Measurements from ENCODE around the gene MARK2. TPM values are rescaled to one million over a fixed set of nuclear protein-coding genes. Genes with fewer than 3 reads are reported as not detected.

MARK2 gene
- total and polyA plus RNA-seq, 2 of the 8 experiments (the other 6 are each of a cell fraction or from before 2014, with no cell fraction given), result 19.3 to 58.5 TPM

GRCh38 chr11:63840356-63841060, 1.6 kb downstream of the MARK2 start:
- no peak overlapping the region for H3K4ac ChIP-seq (replicated peaks; ENCODE audit: insufficient read length, low read depth, low read length)
- 34% methylated on average over 13 of the region's 13 CpGs; no CpG with 5 or more reads in 1 of the 2 experiments for WGBS, 2 experiments (ENCODE audit: extremely low coverage in 1 of 2, insufficient coverage in 1 of 2, insufficient read length in 1 of 2, insufficient replicate concordance in 2 of 2, low coverage in 1 of 2, low lambda C conversion rate in 2 of 2, missing lambda C conversion rate in 1 of 2)
- no peak overlapping the region for H3K27ac ChIP-seq (ENCODE audit: low read depth, low read length)
- H2BK12ac ChIP-seq (ENCODE audit: low read depth, low read length), result no peak overlapping the region
- H3K4me3 ChIP-seq (ENCODE audit: extremely low read depth in 1 of 4, insufficient read depth in 2 of 4, low read depth in 3 of 4, low read length in 4 of 4), result peak overlapping the region; percentile 83 to 97 (median 90)
- H2BK5ac ChIP-seq (ENCODE audit: low read depth, low read length), result no peak overlapping the region
- peaks cover 16% of the 10 kb centered on the region for H3K23me2 ChIP-seq (ENCODE audit: low read depth, low read length)
- H3K4me1 ChIP-seq (replicated peaks in 1 of 4; ENCODE audit: control insufficient read depth in 3 of 4, insufficient read depth in 4 of 4, low read length in 3 of 4), result peaks cover 26 to 46% (median 32%) of the 10 kb centered on the region in 4 experiments
- no peak overlapping the region for H3K56ac ChIP-seq (replicated peaks; ENCODE audit: insufficient read length, low read depth, low read length)
- no peak for DNase-seq (ENCODE audit: low read depth in 1 of 2, low spot score in 2 of 2)
- H4K8ac ChIP-seq (ENCODE audit: extremely low read depth, insufficient read depth, low read length), result no peak overlapping the region
- H3K9ac ChIP-seq (replicated peaks in 1 of 4; ENCODE audit: extremely low read depth in 1 of 4, low read depth in 3 of 4, low read length in 3 of 4), result peak overlapping the region in 3 of 4 experiments; percentile 52 to 89 (median 83); a peak in 5 of 7 replicates
- peaks cover 24 to 29% of the 10 kb centered on the region in 2 experiments for H4K20me1 ChIP-seq (replicated peaks in 1 of 2; ENCODE audit: control insufficient read depth in 1 of 2, insufficient read depth in 2 of 2, low read length in 2 of 2)
- ChIA-PET POLR2A (ENCODE audit: partially characterized antibody) (interaction anchor here (1.1 to 5.8 kb wide), 6 partner anchors 10 to 80 kb away, joined by 3 to 45 read pairs (median 16); partner anchors contain the start of gene RCOR2), CTCF (ENCODE audit: partially characterized antibody) (interaction anchor here (0.5 to 2.8 kb wide), 6 partner anchors 19 to 105 kb away, joined by 3 to 10 read pairs (median 4); no protein-coding TSS in a partner anchor)
- H3K79me2 ChIP-seq (ENCODE audit: control insufficient read depth in 1 of 2, insufficient read depth in 2 of 2, low read length in 2 of 2), result peaks cover 24 to 62% of the 10 kb centered on the region in 2 experiments
- no peak overlapping the region for H2AK5ac ChIP-seq (ENCODE audit: low read depth, low read length)
- H2BK15ac ChIP-seq (ENCODE audit: low read length), result no peak overlapping the region
- H4K91ac ChIP-seq (replicated peaks; ENCODE audit: insufficient read length, low read length), result no peak overlapping the region
- no peak for TF ChIP-seq SRF (IDR thresholded peaks at IDR 0.05; ENCODE audit: low read depth, low read length)
- TF ChIP-seq RBBP5 (IDR thresholded peaks at IDR 0.05; ENCODE audit: borderline replicate concordance, low read depth, low read length), result no peak
- TF ChIP-seq CTCF (IDR thresholded peaks at IDR 0.05; ENCODE audit: control extremely low read depth in 1 of 3, insufficient read depth in 1 of 3, low read depth in 1 of 3, low read length in 3 of 3), result no peak
- TF ChIP-seq NANOG (IDR thresholded peaks at IDR 0.05; ENCODE audit: insufficient read depth, low read depth, low read length, poor library complexity, severe bottlenecking), result no peak
- no peak for TF ChIP-seq RXRA (IDR thresholded peaks at IDR 0.05; ENCODE audit: insufficient read depth, low read depth, low read length)
- no peak for TF ChIP-seq SAP30 (IDR thresholded peaks at IDR 0.05; ENCODE audit: insufficient read depth, insufficient replicate concordance, low read length)
- no peak overlapping the region for H4K5ac ChIP-seq (ENCODE audit: insufficient read length, low read depth, low read length)
- no peak for FAIRE-seq
- no peaks in the 10 kb centered on the region for H3K27me3 ChIP-seq (replicated peaks in 1 of 4; ENCODE audit: control insufficient read depth in 3 of 4, extremely low read depth in 1 of 4, insufficient read depth in 3 of 4, low read length in 3 of 4)
- no peak overlapping the region for H2AFZ ChIP-seq (ENCODE audit: low read length)
- H3K14ac ChIP-seq (ENCODE audit: insufficient read length), result no peak overlapping the region
- no peaks in the 10 kb centered on the region for H3K36me3 ChIP-seq (ENCODE audit: control insufficient read depth in 2 of 4, insufficient read depth in 4 of 4, low read length in 3 of 4)
- no peak overlapping the region for H2BK120ac ChIP-seq (replicated peaks; ENCODE audit: low read depth, low read length)
- peak overlapping the region; percentile 87 to 99 for H3K4me2 ChIP-seq (ENCODE audit: insufficient read depth in 1 of 2, low read depth in 2 of 2, low read length in 2 of 2)
- no peak overlapping the region for H3K18ac ChIP-seq (ENCODE audit: extremely low read depth, low read length)
- no peaks in the 10 kb centered on the region for H3K9me3 ChIP-seq (ENCODE audit: insufficient read depth in 2 of 2, low read depth in 1 of 2, low read length in 1 of 2)
- no peak overlapping the region for H3K23ac ChIP-seq (ENCODE audit: insufficient read length)
- H3K79me1 ChIP-seq (ENCODE audit: low read depth, low read length), result peaks cover 22% of the 10 kb centered on the region
- no peak overlapping the region for H2BK20ac ChIP-seq (ENCODE audit: low read length)
